PC-3 (cell line): Measurements from ENCODE around the gene FOXP1. TPM values are rescaled to one million over a fixed set of nuclear protein-coding genes. Genes with fewer than 3 reads are reported as not detected.

Experiments used
- ATAC-seq: fragments of 200-7000 bp; cut with Tn5 transposase; 2 replicates; pipeline ENCODE4 v1.9.1; 2020; ENCODE audit warnings: mild to moderate bottlenecking, moderate library complexity
- BruUV-seq: library from RNA; stranded (reverse); fragments of 400-500 nt; replicated peaks from 2 replicates; lab custom pipeline; 2021; lab: Mats Ljungman, UMichigan
- CTCF ChIA-PET: fragments of 300-600 bp; sonication (Branson Sonifier 250); formaldehyde crosslinking; loops from one replicate; lab custom pipeline; 2022; ENCODE audit warnings: antibody characterized with exemption; lab: Charles Lee
- POLR2A ChIA-PET: fragments of 300-600 bp; sonication (Branson Sonifier 250); formaldehyde crosslinking; loops from one replicate; lab custom pipeline; 2022; ENCODE audit warnings: antibody characterized with exemption; ENCODE audit not compliant: unreplicated experiment; lab: Charles Lee
- DNase-seq: peaks from one replicate; pipeline ENCODE4 v3.0.0-alpha.2; 2015
- H2AFZ ChIP-seq: fragments of 300-600 bp; sonication (generic); 2 replicates; pipeline ENCODE4 v1.6.0; 2016; ENCODE audit warnings: antibody characterized with exemption, low read length
- H3F3A ChIP-seq: fragments of 300-600 bp; sonication (generic); one replicate; pipeline ENCODE4 v1.6.0; 2017; ENCODE audit warnings: antibody characterized with exemption, low read length, control low read depth, mild to moderate bottlenecking; ENCODE audit not compliant: unreplicated experiment
- H3K27ac ChIP-seq: fragments of 300-600 bp; sonication (generic); 2 replicates; pipeline ENCODE4 v1.5.1; 2016; ENCODE audit warnings: mild to moderate bottlenecking, low read length
- H3K27me3 ChIP-seq: fragments of 300-600 bp; sonication (generic); 2 replicates; pipeline ENCODE4 v1.6.1; 2016; ENCODE audit warnings: low read length, mixed read lengths
- H3K36me3 ChIP-seq: fragments of 300-600 bp; sonication (generic); 2 replicates; pipeline ENCODE4 v1.6.1; 2016; ENCODE audit warnings: low read depth, mixed run types, low read length, mixed read lengths
- H3K4me1 ChIP-seq: fragments of 300-600 bp; sonication (generic); 2 replicates; pipeline ENCODE4 v1.5.1; 2016; ENCODE audit warnings: low read length; ENCODE audit not compliant: insufficient read depth
- H3K4me2 ChIP-seq: fragments of 300-600 bp; sonication (generic); 2 replicates; pipeline ENCODE4 v1.6.0; 2016; ENCODE audit warnings: low read length
- H3K4me3 ChIP-seq: fragments of 300-600 bp; sonication (generic); 2 replicates; pipeline ENCODE4 v1.5.1; 2016; ENCODE audit warnings: mild to moderate bottlenecking, low read length, mixed read lengths
- H3K79me2 ChIP-seq: fragments of 300-600 bp; sonication (generic); 2 replicates; pipeline ENCODE4 v1.6.1; 2017; ENCODE audit warnings: low read length, mixed read lengths
- H3K9ac ChIP-seq: fragments of 300-600 bp; sonication (generic); 2 replicates; pipeline ENCODE4 v1.6.0; 2016; ENCODE audit warnings: mild to moderate bottlenecking, low read length
- H3K9me2 ChIP-seq: fragments of 300-600 bp; sonication (generic); replicated peaks from 2 replicates; pipeline ENCODE4 v1.6.1; 2016; ENCODE audit warnings: mixed run types, low read length, mixed read lengths
- H3K9me3 ChIP-seq: fragments of 300-600 bp; sonication (generic); 2 replicates; pipeline ENCODE4 v1.6.1; 2016; ENCODE audit warnings: low read length, mixed read lengths
- H4K20me1 ChIP-seq: fragments of 300-600 bp; sonication (generic); 2 replicates; pipeline ENCODE4 v1.6.1; 2016; ENCODE audit warnings: low read length, mixed read lengths
- CTCF ChIP-seq: fragments of 300-600 bp; sonication (generic); conservative IDR thresholded peaks from 2 replicates; pipeline ENCODE4 v1.5.1; 2017; ENCODE audit warnings: antibody characterized with exemption, low read depth, mild to moderate bottlenecking, low read length
- EZH2 ChIP-seq: fragments of 300-600 bp; sonication (generic); IDR thresholded peaks from one replicate; pipeline ENCODE4 v1.6.1; 2017; ENCODE audit warnings: antibody characterized with exemption, mild to moderate bottlenecking, low read length; ENCODE audit not compliant: unreplicated experiment
- EZH2phosphoT487 ChIP-seq: fragments of 300-600 bp; sonication (generic); IDR thresholded peaks from 2 replicates; pipeline ENCODE4 v1.6.1; 2018; ENCODE audit warnings: mild to moderate bottlenecking, antibody characterized with exemption, low read length, borderline replicate concordance
- intact Hi-C: fragments of 100-400 bp; cut with micrococcal nuclease; formaldehyde crosslinking; loops from 2 replicates; pipeline ENCODE4 v1.9.0; 2023
- total RNA-seq: library from RNA; depleted of rRNA; stranded (reverse); fragments of >200 nt; gene quantifications from 2 replicates; pipeline ENCODE4 v1.2.3, GENCODE V29; 2014

The FOXP1 gene
- total RNA-seq, 1 experiment from 2014 or later, result 35.3 TPM

GRCh38 chr3:71197841-71198565 lies 385.5 kb downstream of the FOXP1 start:
- Histone ChIP-seq H3K27me3 (no peaks in the 10 kb centered on the region), H3K36me3 (no peaks in the 10 kb centered on the region), H2AFZ (no peak overlapping the region), H3K9ac (no peak overlapping the region), H3K4me3 (no peak overlapping the region), H3K9me3 (no peaks in the 10 kb centered on the region), H3F3A (no peaks in the 10 kb centered on the region), H3K4me2 (no peak overlapping the region), H3K79me2 (no peaks in the 10 kb centered on the region), H3K27ac (no peak overlapping the region), H3K9me2 (no peaks in the 10 kb centered on the region), H3K4me1 (peaks cover 35% of the 10 kb centered on the region), H4K20me1 (no peaks in the 10 kb centered on the region)
- TF ChIP-seq CTCF (no peak), EZH2phosphoT487 (no peak), EZH2 (no peak)
- POLR2A ChIA-PET, result no interaction called here
- intact Hi-C loops, result no loop called here
- no peak for DNase-seq
- no TSS peak for BruUV-seq
- CTCF ChIA-PET, result no interaction called here
- no peak for ATAC-seq

GRCh38 chr3:71195492-71195891 lies 388.0 kb downstream of the FOXP1 start:
- Histone ChIP-seq H4K20me1 (no peaks in the 10 kb centered on the region), H3K4me3 (no peak overlapping the region), H3K9me2 (no peaks in the 10 kb centered on the region), H3K36me3 (no peaks in the 10 kb centered on the region), H3K4me2 (peak overlapping the region; percentile 53), H3K27me3 (no peaks in the 10 kb centered on the region), H3K27ac (peak overlapping the region; percentile 59), H2AFZ (0 out of 2 replicates have a peak overlapping the region, but pooled peaks have one; percentile 8), H3K9me3 (no peaks in the 10 kb centered on the region), H3K9ac (no peak overlapping the region), H3K4me1 (peaks cover 35% of the 10 kb centered on the region), H3K79me2 (no peaks in the 10 kb centered on the region), H3F3A (no peaks in the 10 kb centered on the region)
- no TSS peak for BruUV-seq
- intact Hi-C loops, result loop anchor here (1.0 kb wide), 1 partner anchor 11 kb away; no protein-coding TSS in a partner anchor
- ATAC-seq (peak; percentile 95), DNase-seq (peak; percentile 89)
- ChIA-PET CTCF (no interaction called here), POLR2A (no interaction called here)
- no peak for TF ChIP-seq CTCF
- TF ChIP-seq EZH2, result no peak
- TF ChIP-seq EZH2phosphoT487, result no peak

- no peaks in the 10 kb centered on the region for H3F3A ChIP-seq
- H3K4me2 ChIP-seq, result peak overlapping the region; percentile 53
- no peaks in the 10 kb centered on the region for H3K36me3 ChIP-seq
- CTCF ChIA-PET, result no interaction called here
- no peak overlapping the region for H3K27ac ChIP-seq
- BruUV-seq, result no TSS peak
- ATAC-seq (no peak), DNase-seq (no peak)
- H3K4me1 ChIP-seq, result peaks cover 35% of the 10 kb centered on the region
- H3K79me2 ChIP-seq, result no peaks in the 10 kb centered on the region
- H3K27me3 ChIP-seq, result no peaks in the 10 kb centered on the region
- intact Hi-C loops, result loop anchor here (1.0 kb wide), 1 partner anchor 12 kb away; no protein-coding TSS in a partner anchor
- H4K20me1 ChIP-seq, result no peaks in the 10 kb centered on the region
- H3K9ac ChIP-seq, result no peak overlapping the region
- H3K9me2 ChIP-seq, result no peaks in the 10 kb centered on the region
- H2AFZ ChIP-seq, result no peak overlapping the region
- H3K9me3 ChIP-seq, result no peaks in the 10 kb centered on the region
- H3K4me3 ChIP-seq, result no peak overlapping the region
- POLR2A ChIA-PET, result no interaction called here
- no peak for TF ChIP-seq EZH2phosphoT487
- no peak for TF ChIP-seq EZH2
- TF ChIP-seq CTCF, result no peak
Observed at GRCh38 chr3:71194785-71195184, 388.7 kb downstream of the FOXP1 start.
